Measurements from ENCODE around the gene PIGK.

GRCh38 chr1:77084457-77084856, 134.8 kb downstream of the PIGK start:
- TF ChIP-seq MAX (IDR thresholded peaks at IDR 0.05): no peak
- TF ChIP-seq REST (IDR thresholded peaks at IDR 0.05; ENCODE audit: low read depth): no peak
- no peak for TF ChIP-seq YY1 (IDR thresholded peaks at IDR 0.05; ENCODE audit: low read depth)
- no peak for TF ChIP-seq TCF12 (IDR thresholded peaks at IDR 0.05; ENCODE audit: low read depth)
- no peak for TF ChIP-seq CREB1 (IDR thresholded peaks at IDR 0.05; ENCODE audit: low read depth)
- no peak for TF ChIP-seq EGR1 (IDR thresholded peaks at IDR 0.05)
- no peak for TF ChIP-seq TAF1 (IDR thresholded peaks at IDR 0.05; ENCODE audit: low read depth)
